Fibroblast of upper back skin (primary cell): ENCODE results near the gene MYT1.

Source experiments
- DNase-seq: peaks from one replicate; pipeline ENCODE4 v3.0.0-alpha.2; 2013

Gene MYT1

GRCh38 chr20:64236137-64237088 is 72.2 kb downstream of the MYT1 start:
- no peak for DNase-seq

- DNase-seq: no peak
These were observed 73.1 kb downstream of the MYT1 start for GRCh38 chr20:64237316-64237715.

GRCh38 chr20:64238115-64238825 is 74.0 kb downstream of the MYT1 start:
- DNase-seq: no peak

GRCh38 chr20:64238851-64239387 is 74.7 kb downstream of the MYT1 start:
- no peak for DNase-seq

- no peak for DNase-seq
These were observed 75.4 kb downstream of the MYT1 start for GRCh38 chr20:64239449-64240242.

GRCh38 chr20:64240243-64241015 is 76.2 kb downstream of the MYT1 start:
- no peak for DNase-seq

- no peak for DNase-seq
These were observed 76.8 kb downstream of the MYT1 start for GRCh38 chr20:64241061-64241460.

GRCh38 chr20:64242003-64242796 is 77.9 kb downstream of the MYT1 start:
- no peak for DNase-seq

GRCh38 chr20:64242797-64243475 is 78.7 kb downstream of the MYT1 start:
- DNase-seq: no peak

- no peak for DNase-seq
These were observed 80.1 kb downstream of the MYT1 start for GRCh38 chr20:64244281-64244805.

- no peak for DNase-seq
These were observed 80.8 kb downstream of the MYT1 start for GRCh38 chr20:64244870-64245603.

GRCh38 chr20:64245746-64246595 is 81.7 kb downstream of the MYT1 start:
- DNase-seq: no peak

GRCh38 chr20:64246616-64247306 is 82.5 kb downstream of the MYT1 start:
- no peak for DNase-seq

GRCh38 chr20:64247307-64247618 is 83.0 kb downstream of the MYT1 start:
- no peak for DNase-seq

- DNase-seq: no peak
These were observed 84.0 kb downstream of the MYT1 start for GRCh38 chr20:64247970-64248841.

GRCh38 chr20:64250027-64250426 is 85.8 kb downstream of the MYT1 start:
- no peak for DNase-seq

GRCh38 chr20:64253000-64253383 is 88.7 kb downstream of the MYT1 start:
- DNase-seq: no peak
